ENCODE data around the gene SLC26A4.

Gene SLC26A4

GRCh38 chr7:107693396-107693795, 32.8 kb downstream of the SLC26A4 start:
- no peak for ATAC-seq (ENCODE audit: low read depth)
- Mint-ChIP-seq H3K9me3 (no peaks in the 10 kb centered on the region), H3K4me1 (no peaks in the 10 kb centered on the region), H3K27me3 (peaks cover 6% of the 10 kb centered on the region), H3K4me3 (no peak overlapping the region), H3K36me3 (no peaks in the 10 kb centered on the region), H3K27ac (no peak overlapping the region)
- no peak for DNase-seq (ENCODE audit: low spot score in 2 of 2)

GRCh38 chr7:107694386-107694785, 33.8 kb downstream of the SLC26A4 start:
- Mint-ChIP-seq H3K4me3 (no peak overlapping the region), H3K27me3 (peaks cover 6% of the 10 kb centered on the region), H3K4me1 (no peaks in the 10 kb centered on the region), H3K9me3 (no peaks in the 10 kb centered on the region), H3K27ac (no peak overlapping the region), H3K36me3 (no peaks in the 10 kb centered on the region)
- DNase-seq (ENCODE audit: low spot score in 2 of 2) (no peak), ATAC-seq (ENCODE audit: low read depth) (no peak)

- DNase-seq (ENCODE audit: low spot score in 2 of 2) (no peak), ATAC-seq (ENCODE audit: low read depth) (no peak)
- Mint-ChIP-seq H3K36me3 (no peaks in the 10 kb centered on the region), H3K27ac (no peak overlapping the region), H3K27me3 (peaks cover 4% of the 10 kb centered on the region), H3K4me3 (no peak overlapping the region), H3K9me3 (no peaks in the 10 kb centered on the region), H3K4me1 (no peaks in the 10 kb centered on the region)
These were observed 35.8 kb downstream of the SLC26A4 start for GRCh38 chr7:107696330-107696946.

GRCh38 chr7:107697321-107698049, 36.9 kb downstream of the SLC26A4 start:
- Mint-ChIP-seq H3K4me3 (no peak overlapping the region), H3K27ac (no peak overlapping the region), H3K9me3 (no peaks in the 10 kb centered on the region), H3K36me3 (no peaks in the 10 kb centered on the region), H3K4me1 (no peaks in the 10 kb centered on the region), H3K27me3 (peaks cover 2% of the 10 kb centered on the region)
- ATAC-seq (ENCODE audit: low read depth): no peak
- no peak for DNase-seq (ENCODE audit: low spot score in 2 of 2)

GRCh38 chr7:107700570-107700969, 39.9 kb downstream of the SLC26A4 start:
- H3K4me1 Mint-ChIP-seq: peaks cover 5% of the 10 kb centered on the region
- no peak for DNase-seq (ENCODE audit: low spot score in 2 of 2)
- H3K9me3 Mint-ChIP-seq: no peaks in the 10 kb centered on the region
- H3K4me3 Mint-ChIP-seq: no peak overlapping the region
- no peak overlapping the region for H3K27ac Mint-ChIP-seq
- ATAC-seq (ENCODE audit: low read depth): no peak
- H3K36me3 Mint-ChIP-seq: no peaks in the 10 kb centered on the region
- H3K27me3 Mint-ChIP-seq: no peaks in the 10 kb centered on the region

GRCh38 chr7:107701191-107701590, 40.6 kb downstream of the SLC26A4 start:
- no peak overlapping the region for H3K4me3 Mint-ChIP-seq
- DNase-seq (ENCODE audit: low spot score in 2 of 2): no peak
- ATAC-seq (ENCODE audit: low read depth): no peak
- H3K4me1 Mint-ChIP-seq: peaks cover 5% of the 10 kb centered on the region
- no peaks in the 10 kb centered on the region for H3K9me3 Mint-ChIP-seq
- no peak overlapping the region for H3K27ac Mint-ChIP-seq
- no peaks in the 10 kb centered on the region for H3K36me3 Mint-ChIP-seq
- H3K27me3 Mint-ChIP-seq: no peaks in the 10 kb centered on the region

- no peaks in the 10 kb centered on the region for H3K27me3 Mint-ChIP-seq
- H3K4me3 Mint-ChIP-seq: no peak overlapping the region
- H3K9me3 Mint-ChIP-seq: no peaks in the 10 kb centered on the region
- ATAC-seq (ENCODE audit: low read depth) (no peak), DNase-seq (ENCODE audit: low spot score in 2 of 2) (no peak)
- H3K4me1 Mint-ChIP-seq: peaks cover 5% of the 10 kb centered on the region
- no peaks in the 10 kb centered on the region for H3K36me3 Mint-ChIP-seq
- no peak overlapping the region for H3K27ac Mint-ChIP-seq
These were observed 42.6 kb downstream of the SLC26A4 start for GRCh38 chr7:107703219-107703618.

GRCh38 chr7:107703872-107704271, 43.2 kb downstream of the SLC26A4 start:
- H3K27me3 Mint-ChIP-seq: no peaks in the 10 kb centered on the region
- DNase-seq (ENCODE audit: low spot score in 2 of 2) (no peak), ATAC-seq (ENCODE audit: low read depth) (no peak)
- peaks cover 5% of the 10 kb centered on the region for H3K4me1 Mint-ChIP-seq
- H3K36me3 Mint-ChIP-seq: no peaks in the 10 kb centered on the region
- no peak overlapping the region for H3K27ac Mint-ChIP-seq
- no peak overlapping the region for H3K4me3 Mint-ChIP-seq
- H3K9me3 Mint-ChIP-seq: peaks cover under 1% of the 10 kb centered on the region

GRCh38 chr7:107708956-107709355, 48.3 kb downstream of the SLC26A4 start:
- no peaks in the 10 kb centered on the region for H3K27me3 Mint-ChIP-seq
- H3K4me1 Mint-ChIP-seq: no peaks in the 10 kb centered on the region
- ATAC-seq (ENCODE audit: low read depth) (no peak), DNase-seq (ENCODE audit: low spot score in 2 of 2) (no peak)
- no peak overlapping the region for H3K27ac Mint-ChIP-seq
- H3K36me3 Mint-ChIP-seq: no peaks in the 10 kb centered on the region
- H3K9me3 Mint-ChIP-seq: peaks cover 2% of the 10 kb centered on the region
- H3K4me3 Mint-ChIP-seq: no peak overlapping the region

- DNase-seq (ENCODE audit: low spot score in 2 of 2) (no peak), ATAC-seq (ENCODE audit: low read depth) (no peak)
- Mint-ChIP-seq H3K27ac (no peak overlapping the region), H3K9me3 (peaks cover 2% of the 10 kb centered on the region), H3K27me3 (no peaks in the 10 kb centered on the region), H3K36me3 (no peaks in the 10 kb centered on the region), H3K4me3 (no peak overlapping the region), H3K4me1 (no peaks in the 10 kb centered on the region)
These were observed 50.7 kb downstream of the SLC26A4 start for GRCh38 chr7:107711301-107711700.

GRCh38 chr7:107712025-107712424, 51.4 kb downstream of the SLC26A4 start:
- Mint-ChIP-seq H3K36me3 (no peaks in the 10 kb centered on the region), H3K4me3 (no peak overlapping the region), H3K4me1 (no peaks in the 10 kb centered on the region), H3K9me3 (peaks cover 2% of the 10 kb centered on the region), H3K27me3 (no peaks in the 10 kb centered on the region), H3K27ac (no peak overlapping the region)
- ATAC-seq (ENCODE audit: low read depth) (no peak), DNase-seq (ENCODE audit: low spot score in 2 of 2) (no peak)

GRCh38 chr7:107712896-107713295, 52.3 kb downstream of the SLC26A4 start:
- Mint-ChIP-seq H3K4me3 (no peak overlapping the region), H3K9me3 (peaks cover 2% of the 10 kb centered on the region), H3K4me1 (no peaks in the 10 kb centered on the region), H3K27ac (no peak overlapping the region), H3K36me3 (no peaks in the 10 kb centered on the region), H3K27me3 (no peaks in the 10 kb centered on the region)
- DNase-seq (ENCODE audit: low spot score in 2 of 2) (no peak), ATAC-seq (ENCODE audit: low read depth) (no peak)

- Mint-ChIP-seq H3K27me3 (no peaks in the 10 kb centered on the region), H3K27ac (no peak overlapping the region), H3K9me3 (no peaks in the 10 kb centered on the region), H3K36me3 (no peaks in the 10 kb centered on the region), H3K4me1 (no peaks in the 10 kb centered on the region), H3K4me3 (no peak overlapping the region)
- no peak for ATAC-seq (ENCODE audit: low read depth)
- DNase-seq (ENCODE audit: low spot score in 2 of 2): no peak
These were observed 54.9 kb downstream of the SLC26A4 start for GRCh38 chr7:107715531-107715930.

- DNase-seq (ENCODE audit: low spot score in 2 of 2) (no peak), ATAC-seq (ENCODE audit: low read depth) (no peak)
- H3K36me3 Mint-ChIP-seq: no peaks in the 10 kb centered on the region
- H3K27me3 Mint-ChIP-seq: no peaks in the 10 kb centered on the region
- no peaks in the 10 kb centered on the region for H3K9me3 Mint-ChIP-seq
- H3K27ac Mint-ChIP-seq: no peak overlapping the region
- no peak overlapping the region for H3K4me3 Mint-ChIP-seq
- H3K4me1 Mint-ChIP-seq: no peaks in the 10 kb centered on the region
These were observed 58.0 kb downstream of the SLC26A4 start for GRCh38 chr7:107718456-107719193.
